HCT116 (cell line): ENCODE results near the gene CPEB3. TPM values are rescaled to one million over a fixed set of nuclear protein-coding genes. Genes with fewer than 3 reads are reported as not detected.

Experiments used
- ATAC-seq: fragments of 200-7000 bp; cut with Tn5 transposase; 2 replicates; pipeline ENCODE4 v1.9.1; 2020; ENCODE audit warnings: mild to moderate bottlenecking, moderate library complexity
- BruUV-seq: library from RNA; stranded (reverse); fragments of 400-500 nt; replicated peaks from 2 replicates; lab custom pipeline; 2021; lab: Mats Ljungman, UMichigan
- CTCF ChIA-PET: fragments of 300-600 bp; sonication (Branson Sonifier 250); formaldehyde crosslinking; loops from one replicate; lab custom pipeline; 2021; ENCODE audit warnings: antibody characterized with exemption; lab: Charles Lee
- POLR2A ChIA-PET: fragments of 300-600, 350-600 bp; sonication (Branson Sonifier 250); formaldehyde crosslinking; loops from one replicate; lab custom pipeline; 2021; ENCODE audit warnings: antibody characterized with exemption; lab: Charles Lee
- RAD21 ChIA-PET, 2 experiments: fragments of 300-600 bp; sonication (Branson Sonifier 250); formaldehyde crosslinking; loops; one replicate each; lab custom pipeline; 2023; ENCODE audit warnings: low total read pairs in 2 of 2; ENCODE audit not compliant: uncharacterized antibody in 2 of 2, unreplicated experiment in 2 of 2, low non-redundant PET in 1 of 2; lab: Charles Lee
- DNase-seq: peaks from one replicate; pipeline ENCODE4 v3.0.0-alpha.2; 2010; ENCODE audit warnings: low read depth, low spot score
- H2AFZ ChIP-seq: fragments of 200-600 bp; shearing (Covaris generic), sonication (generic); 2 replicates; pipeline ENCODE4 v1.6.1; 2017; ENCODE audit warnings: low read depth, mixed run types, mixed read lengths, antibody characterized with exemption, low read length; ENCODE audit not compliant: poor library complexity, severe bottlenecking
- H3K27ac ChIP-seq: 2 replicates; pipeline ENCODE4 v1.5.1; 2012; ENCODE audit warnings: low read depth, low read length
- H3K27me3 ChIP-seq: fragments of 200-600 bp; sonication (generic); 2 replicates; pipeline ENCODE4 v1.6.1; 2016; ENCODE audit warnings: mixed run types, low read length, mixed read lengths; ENCODE audit not compliant: insufficient read depth
- H3K36me3 ChIP-seq, 2 experiments: fragments of 200-500 bp in 1 of 2; fragments of 200-600 bp in 1 of 2; sonication (Bioruptor generic) in 1 of 2; sonication (generic) in 1 of 2; 2 replicates each; pipeline versions ENCODE4 v1.5.1 to v1.6.1; 2014 to 2016; ENCODE audit warnings: low read length in 2 of 2, inconsistent platforms in 1 of 2, mixed read lengths in 1 of 2, mixed run types in 1 of 2; ENCODE audit not compliant: insufficient read depth in 2 of 2, control insufficient read depth in 1 of 2
- H3K4me1 ChIP-seq, 2 experiments: fragments of 200-600 bp in 1 of 2; sonication (generic) in 1 of 2; 2 replicates each; pipeline versions ENCODE4 v1.5.1 to v1.6.1; 2012 to 2017; ENCODE audit warnings: low read length in 2 of 2, inconsistent platforms in 1 of 2, mild to moderate bottlenecking in 1 of 2, mixed read lengths in 1 of 2, mixed run types in 1 of 2, moderate library complexity in 1 of 2; ENCODE audit not compliant: insufficient read depth in 2 of 2, control insufficient read depth in 1 of 2
- H3K4me2 ChIP-seq: fragments of 200-600 bp; sonication (generic); 2 replicates; pipeline ENCODE4 v1.6.1; 2017; ENCODE audit warnings: mixed run types, low read length, mixed read lengths
- H3K4me3 ChIP-seq, 2 experiments: fragments of 200-600 bp in 1 of 2; sonication (generic) in 1 of 2; replicated peaks in 1 of 2; 2 replicates each; pipeline ENCODE4 v1.5.1; 2011 to 2016; ENCODE audit warnings: low read length in 2 of 2, control low read depth in 1 of 2, low read depth in 1 of 2, mild to moderate bottlenecking in 1 of 2, mixed read lengths in 1 of 2, mixed run types in 1 of 2
- H3K79me2 ChIP-seq: fragments of 200-600 bp; sonication (generic); 2 replicates; pipeline ENCODE4 v1.6.1; 2017; ENCODE audit warnings: mild to moderate bottlenecking, mixed run types, low read length, moderate library complexity, mixed read lengths; ENCODE audit not compliant: insufficient read depth
- H3K9ac ChIP-seq: fragments of 200-600 bp; sonication (generic); 2 replicates; pipeline ENCODE4 v1.6.1; 2016; ENCODE audit warnings: low read length, mixed read lengths
- H3K9me2 ChIP-seq: fragments of 200-600 bp; sonication (generic), shearing (Covaris generic); 2 replicates; pipeline ENCODE4 v1.6.1; 2017; ENCODE audit warnings: mixed run types, mild to moderate bottlenecking, moderate library complexity; ENCODE audit not compliant: insufficient read depth
- H3K9me3 ChIP-seq, 2 experiments: fragments of 200-500 bp in 1 of 2; fragments of 200-600 bp in 1 of 2; sonication (Bioruptor generic) in 1 of 2; sonication (generic) in 1 of 2; 2 replicates each; pipeline ENCODE4 v1.6.1; 2014 to 2017; ENCODE audit warnings: low read length in 2 of 2, mixed read lengths in 2 of 2, inconsistent platforms in 1 of 2, low read depth in 1 of 2, mild to moderate bottlenecking in 1 of 2, mixed run types in 1 of 2, moderate library complexity in 1 of 2; ENCODE audit not compliant: control insufficient read depth in 1 of 2, insufficient read depth in 1 of 2
- H4K20me1 ChIP-seq: fragments of 200-600 bp; sonication (generic), shearing (Covaris generic); 2 replicates; pipeline ENCODE4 v1.6.1; 2017; ENCODE audit warnings: mixed run types, mild to moderate bottlenecking, moderate library complexity; ENCODE audit not compliant: insufficient read depth
- ATF3 ChIP-seq: IDR thresholded peaks from 2 replicates; pipeline ENCODE4 v1.6.1; 2012
- CEBPB ChIP-seq: IDR thresholded peaks from 2 replicates; pipeline ENCODE4 v1.6.1; 2012; ENCODE audit warnings: low read depth
- CTCF ChIP-seq, 3 experiments: fragments of 200-600 bp in 1 of 3; sonication (generic) in 1 of 3; IDR thresholded peaks in 2 of 3; conservative IDR thresholded peaks in 1 of 3; 2 replicates each; pipeline ENCODE4 v1.5.1; 2012 to 2017; ENCODE audit warnings: low read depth in 2 of 3, low read length in 2 of 3, antibody characterized with exemption in 1 of 3, borderline replicate concordance in 1 of 3, control low read depth in 1 of 3, mild to moderate bottlenecking in 1 of 3, mixed read lengths in 1 of 3, mixed run types in 1 of 3, moderate library complexity in 1 of 3; ENCODE audit not compliant: insufficient read depth in 1 of 3
- EGR1 ChIP-seq: IDR thresholded peaks from 2 replicates; pipeline ENCODE4 v1.6.1; 2012; ENCODE audit warnings: low read depth
- ELF1 ChIP-seq: IDR thresholded peaks from 2 replicates; pipeline ENCODE4 v1.6.1; 2012; ENCODE audit warnings: low read depth, borderline replicate concordance
- FOSL1 ChIP-seq: IDR thresholded peaks from 2 replicates; pipeline ENCODE4 v1.6.1; 2012; ENCODE audit warnings: low read depth
- JUND ChIP-seq: IDR thresholded peaks from 2 replicates; pipeline ENCODE4 v1.6.1; 2012
- REST ChIP-seq: IDR thresholded peaks from 2 replicates; pipeline ENCODE4 v1.6.1; 2012; ENCODE audit warnings: low read depth
- SIN3A ChIP-seq: IDR thresholded peaks from 2 replicates; pipeline ENCODE4 v1.6.1; 2012; ENCODE audit warnings: low read depth
- intact Hi-C: fragments of 100-400 bp; cut with micrococcal nuclease; formaldehyde crosslinking; loops from 2 replicates; pipeline ENCODE4 v1.10.0; 2022
- total RNA-seq: library from RNA; stranded (reverse); gene quantifications from one replicate; pipeline ENCODE4 v1.2.1, GENCODE V29; 2021; ENCODE audit not compliant: unreplicated experiment

CPEB3 gene
- total RNA-seq, 1 experiment from 2014 or later: 3.0 TPM

- no peak overlapping the region for H3K4me2 ChIP-seq
- ChIA-PET RAD21 (no interaction called here), POLR2A (no interaction called here), CTCF (no interaction called here)
- no peak for DNase-seq
- H3K9me2 ChIP-seq: no peaks in the 10 kb centered on the region
- intact Hi-C loops: no loop called here
- no peak overlapping the region for H3K27ac ChIP-seq
- no TSS peak for BruUV-seq
- no peak overlapping the region for H2AFZ ChIP-seq
- H3K79me2 ChIP-seq: no peaks in the 10 kb centered on the region
- no peak overlapping the region for H3K4me3 ChIP-seq
- H3K36me3 ChIP-seq: no peaks in the 10 kb centered on the region
- no peak for TF ChIP-seq JUND
- no peak for TF ChIP-seq REST
- TF ChIP-seq ELF1: no peak
- no peak for TF ChIP-seq CTCF (IDR thresholded peaks at IDR 0.05 in 2 of 3, conservative IDR thresholded peaks at IDR 0.05 in 1 of 3; ENCODE audit: borderline replicate concordance in 1 of 3, insufficient read depth in 1 of 3, low read depth in 2 of 3, low read length in 2 of 3)
- TF ChIP-seq CEBPB: no peak
- TF ChIP-seq SIN3A: no peak
- no peak for TF ChIP-seq EGR1
- no peak for TF ChIP-seq ATF3
- TF ChIP-seq FOSL1: no peak
- no peaks in the 10 kb centered on the region for H3K4me1 ChIP-seq
- no peaks in the 10 kb centered on the region; a peak in 1 of 4 replicates for H3K9me3 ChIP-seq
- ATAC-seq: no peak
- H4K20me1 ChIP-seq: no peaks in the 10 kb centered on the region
- H3K9ac ChIP-seq: no peak overlapping the region
- no peaks in the 10 kb centered on the region for H3K27me3 ChIP-seq
These were observed 126.7 kb downstream of the CPEB3 start for GRCh38 chr10:92164036-92164696.
